Activated B cell treated with CpG ODN at 0.5 μM for 24 hours (primary cell): ENCODE measurements around the gene LDB2. TPM values are rescaled to one million over a fixed set of nuclear protein-coding genes. Genes with fewer than 3 reads are reported as not detected.

Experiments
- ATAC-seq: fragments of 200-7000 bp; cut with Tn5 transposase; one replicate; pipeline ENCODE4 v1.10.0; 2021; ENCODE audit warnings: low read depth, mild to moderate bottlenecking, moderate library complexity
- CTCF ChIA-PET: fragments of 350-600 bp; sonication (Branson Sonifier 250); formaldehyde crosslinking; loops from one replicate; lab custom pipeline; 2021; ENCODE audit warnings: antibody characterized with exemption; lab: Charles Lee
- POLR2A ChIA-PET: fragments of 350-600 bp; sonication (Branson Sonifier 250); formaldehyde crosslinking; loops from one replicate; lab custom pipeline; 2021; ENCODE audit warnings: antibody characterized with exemption; lab: Charles Lee
- DNase-seq: peaks from one replicate; pipeline ENCODE4 v3.0.0; 2022
- H3K27ac Mint-ChIP-seq: one replicate; pipeline ENCODE4 v1.8.0; 2020; ENCODE audit warnings: mixed read lengths
- H3K27me3 Mint-ChIP-seq: one replicate; pipeline ENCODE4 v1.8.0; 2021; ENCODE audit warnings: mixed read lengths
- H3K36me3 Mint-ChIP-seq: one replicate; pipeline ENCODE4 v1.8.0; 2021; ENCODE audit warnings: low read depth, mixed read lengths
- H3K4me1 Mint-ChIP-seq: one replicate; pipeline ENCODE4 v1.8.0; 2021; ENCODE audit warnings: mixed read lengths
- H3K4me3 Mint-ChIP-seq: one replicate; pipeline ENCODE4 v1.8.0; 2020; ENCODE audit warnings: mild to moderate bottlenecking, mixed read lengths
- H3K9me3 Mint-ChIP-seq: one replicate; pipeline ENCODE4 v1.8.0; 2020; ENCODE audit warnings: mixed read lengths
- intact Hi-C: fragments of 100-400 bp; cut with micrococcal nuclease; formaldehyde crosslinking; loops from one replicate; pipeline ENCODE4 v1.15.1; 2024
- total RNA-seq: library from RNA; stranded (reverse); gene quantifications from 2 replicates; pipeline ENCODE4 v1.2.3, GENCODE V29; 2022
- TF ChIP-seq, protein P1 (sequence below): fragments of 200-600 bp; IDR thresholded peaks from one replicate; pipeline ENCODE4 v1.8.0; 2022; ENCODE audit warnings: antibody characterized with exemption, mild to moderate bottlenecking

The LDB2 gene
- total RNA-seq, 1 donor from 2014 or later = not detected

DNA sequence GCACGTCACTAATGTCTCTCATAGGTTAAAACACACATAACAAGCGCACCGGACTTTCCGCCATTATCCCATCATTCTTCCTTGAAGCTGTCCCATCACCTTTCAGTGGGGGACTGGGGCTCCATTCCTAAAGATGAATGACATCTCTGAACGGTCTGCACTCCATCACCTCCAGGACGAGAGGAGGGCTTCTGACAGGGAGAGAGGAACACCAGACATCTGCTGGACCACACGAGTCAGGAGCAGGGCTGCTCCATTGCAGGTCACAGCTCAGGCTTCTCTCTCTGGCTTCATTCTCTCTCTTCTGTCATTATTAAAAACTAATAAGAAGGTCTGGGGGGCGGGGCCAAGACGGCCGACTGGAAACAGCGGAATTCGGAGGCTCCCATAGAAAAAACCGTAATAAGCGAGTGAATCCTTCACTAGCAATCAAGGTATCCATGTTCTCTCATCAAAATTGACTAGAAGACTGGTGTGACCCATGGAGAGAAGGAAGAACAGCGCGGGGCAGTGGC, 289.8 kb downstream of the LDB2 start:
- intact Hi-C loops = no loop called here
- Mint-ChIP-seq H3K4me1 (no peaks in the 10 kb centered on the region), H3K27me3 (no peaks in the 10 kb centered on the region), H3K4me3 (no peak overlapping the region), H3K27ac (no peak overlapping the region), H3K9me3 (peaks cover 8% of the 10 kb centered on the region), H3K36me3 (no peaks in the 10 kb centered on the region)
- TF ChIP-seq, protein P1, sequence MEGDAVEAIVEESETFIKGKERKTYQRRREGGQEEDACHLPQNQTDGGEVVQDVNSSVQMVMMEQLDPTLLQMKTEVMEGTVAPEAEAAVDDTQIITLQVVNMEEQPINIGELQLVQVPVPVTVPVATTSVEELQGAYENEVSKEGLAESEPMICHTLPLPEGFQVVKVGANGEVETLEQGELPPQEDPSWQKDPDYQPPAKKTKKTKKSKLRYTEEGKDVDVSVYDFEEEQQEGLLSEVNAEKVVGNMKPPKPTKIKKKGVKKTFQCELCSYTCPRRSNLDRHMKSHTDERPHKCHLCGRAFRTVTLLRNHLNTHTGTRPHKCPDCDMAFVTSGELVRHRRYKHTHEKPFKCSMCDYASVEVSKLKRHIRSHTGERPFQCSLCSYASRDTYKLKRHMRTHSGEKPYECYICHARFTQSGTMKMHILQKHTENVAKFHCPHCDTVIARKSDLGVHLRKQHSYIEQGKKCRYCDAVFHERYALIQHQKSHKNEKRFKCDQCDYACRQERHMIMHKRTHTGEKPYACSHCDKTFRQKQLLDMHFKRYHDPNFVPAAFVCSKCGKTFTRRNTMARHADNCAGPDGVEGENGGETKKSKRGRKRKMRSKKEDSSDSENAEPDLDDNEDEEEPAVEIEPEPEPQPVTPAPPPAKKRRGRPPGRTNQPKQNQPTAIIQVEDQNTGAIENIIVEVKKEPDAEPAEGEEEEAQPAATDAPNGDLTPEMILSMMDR = no peak
- ATAC-seq (no peak), DNase-seq (no peak)
- CTCF ChIA-PET = no interaction called here
- POLR2A ChIA-PET = no interaction called here

DNA sequence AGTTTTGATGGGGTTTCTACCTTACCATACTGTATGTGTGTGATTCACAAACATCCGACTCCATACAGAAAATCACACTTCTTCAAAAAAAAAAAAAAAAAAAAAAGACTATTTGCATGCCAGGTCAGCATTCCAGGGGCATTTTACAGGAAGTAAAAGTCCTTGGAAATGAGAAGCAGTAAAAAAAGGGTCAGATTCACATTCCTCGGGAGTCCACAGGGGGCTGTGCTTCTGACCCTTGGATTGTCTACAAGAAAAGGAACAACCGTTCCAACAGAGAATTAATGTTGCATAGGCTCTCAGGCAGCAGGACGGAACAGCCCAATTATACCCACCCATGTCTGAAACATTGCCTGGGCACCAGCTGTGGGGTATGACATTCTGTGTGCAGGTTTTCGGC, 290.3 kb downstream of the LDB2 start:
- no peak overlapping the region for H3K4me3 Mint-ChIP-seq
- ATAC-seq (no peak), DNase-seq (no peak)
- peaks cover 8% of the 10 kb centered on the region for H3K9me3 Mint-ChIP-seq
- H3K27me3 Mint-ChIP-seq = no peaks in the 10 kb centered on the region
- TF ChIP-seq, protein P1 = no peak
- H3K36me3 Mint-ChIP-seq = no peaks in the 10 kb centered on the region
- no peak overlapping the region for H3K27ac Mint-ChIP-seq
- ChIA-PET POLR2A (no interaction called here), CTCF (no interaction called here)
- no peaks in the 10 kb centered on the region for H3K4me1 Mint-ChIP-seq
- intact Hi-C loops = no loop called here

DNA sequence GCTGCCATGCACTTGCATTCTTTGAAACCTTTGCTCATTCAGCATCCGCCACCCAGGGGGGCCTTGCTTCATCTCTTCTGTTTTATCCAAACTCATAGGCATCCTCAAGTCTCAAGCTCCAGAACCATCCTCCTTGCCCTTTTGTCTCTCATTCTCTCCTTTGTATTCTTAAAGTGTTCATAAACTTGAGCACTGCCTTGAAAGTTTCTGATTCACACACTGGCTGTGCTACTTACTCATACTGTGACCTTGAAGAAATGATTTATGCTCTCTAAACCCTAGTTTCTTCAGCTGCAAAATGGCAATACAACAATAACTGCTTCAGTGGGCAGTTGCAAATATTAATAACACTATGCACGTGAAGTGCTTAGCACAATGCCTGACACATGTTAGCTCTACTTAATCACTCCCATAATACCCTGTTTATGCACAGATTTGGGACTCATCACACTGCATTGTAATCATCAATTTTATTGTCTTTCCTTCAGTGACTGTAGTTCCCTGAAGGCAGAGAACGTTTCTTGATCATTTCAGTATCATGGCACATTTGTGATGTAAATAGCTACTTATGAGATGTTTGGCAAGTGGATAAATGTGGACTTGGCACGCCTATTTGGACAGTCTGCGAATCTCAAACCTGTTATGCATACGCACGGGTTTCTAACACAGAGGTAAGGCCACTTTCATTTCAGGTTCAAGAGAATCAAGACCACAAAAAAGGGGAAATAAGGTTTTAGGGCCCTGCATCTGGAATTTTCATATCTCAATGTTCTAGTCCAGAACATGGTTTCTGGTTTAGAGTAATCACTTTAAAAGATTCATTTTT, 291.0 kb downstream of the LDB2 start:
- intact Hi-C loops = no loop called here
- no peak for ATAC-seq
- Mint-ChIP-seq H3K4me1 (no peaks in the 10 kb centered on the region), H3K9me3 (peaks cover 8% of the 10 kb centered on the region), H3K27me3 (no peaks in the 10 kb centered on the region), H3K27ac (no peak overlapping the region), H3K36me3 (no peaks in the 10 kb centered on the region), H3K4me3 (no peak overlapping the region)
- POLR2A ChIA-PET = no interaction called here
- DNase-seq = no peak
- CTCF ChIA-PET = no interaction called here
- TF ChIP-seq, protein P1 = no peak

DNA sequence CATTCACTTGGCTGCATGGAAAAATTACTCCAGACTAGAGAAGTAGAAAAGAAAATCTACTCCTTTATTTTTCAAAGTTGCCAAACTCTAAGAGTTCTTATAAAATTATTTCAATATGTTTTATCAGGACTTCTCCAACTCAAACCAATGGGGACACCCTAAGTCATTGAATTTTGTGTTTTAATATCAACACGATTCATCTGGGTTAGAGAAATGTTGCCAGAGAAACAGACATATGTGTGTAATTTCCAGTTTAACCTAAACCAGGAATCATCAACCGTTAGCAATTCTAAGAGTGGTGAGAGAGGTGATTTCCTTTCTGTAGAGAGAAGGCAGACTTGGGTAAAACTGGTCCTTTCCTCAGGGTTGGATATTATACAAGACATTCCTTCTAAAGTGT, 291.8 kb downstream of the LDB2 start:
- Mint-ChIP-seq H3K27me3 (no peaks in the 10 kb centered on the region), H3K4me3 (no peak overlapping the region), H3K9me3 (peaks cover 4% of the 10 kb centered on the region), H3K36me3 (no peaks in the 10 kb centered on the region), H3K27ac (no peak overlapping the region), H3K4me1 (no peaks in the 10 kb centered on the region)
- CTCF ChIA-PET = no interaction called here
- POLR2A ChIA-PET = no interaction called here
- ATAC-seq = no peak
- intact Hi-C loops = no loop called here
- TF ChIP-seq, protein P1 = no peak
- no peak for DNase-seq

DNA sequence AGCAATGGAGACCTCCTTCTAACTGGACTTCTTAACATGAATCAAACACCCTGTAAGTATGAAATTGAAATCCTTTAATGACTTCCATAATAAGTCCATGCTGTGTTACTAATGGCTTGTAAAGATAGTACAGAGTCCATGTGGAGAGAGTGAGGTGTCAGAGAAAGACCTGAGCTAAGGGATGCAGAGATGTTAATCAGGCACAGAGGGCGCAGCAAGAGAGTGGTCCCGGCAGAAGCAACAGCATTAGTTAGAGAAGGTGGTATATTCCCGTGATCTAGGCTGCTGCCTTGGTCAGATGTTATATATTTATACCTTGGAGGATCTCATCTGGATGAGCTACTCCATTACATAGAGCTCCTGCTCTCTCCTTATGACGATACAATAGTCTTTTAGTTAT, 295.3 kb downstream of the LDB2 start:
- ChIA-PET CTCF (no interaction called here), POLR2A (no interaction called here)
- no peak for DNase-seq
- no peak for ATAC-seq
- no peaks in the 10 kb centered on the region for H3K36me3 Mint-ChIP-seq
- TF ChIP-seq, protein P1 = no peak
- peaks cover 2% of the 10 kb centered on the region for H3K9me3 Mint-ChIP-seq
- H3K4me3 Mint-ChIP-seq = no peak overlapping the region
- no peaks in the 10 kb centered on the region for H3K27me3 Mint-ChIP-seq
- no peak overlapping the region for H3K27ac Mint-ChIP-seq
- intact Hi-C loops = no loop called here
- no peaks in the 10 kb centered on the region for H3K4me1 Mint-ChIP-seq
